Endodermal cell (in vitro differentiated cells): ENCODE data around the gene SCAMP3. TPM values are rescaled to one million over a fixed set of nuclear protein-coding genes. Genes with fewer than 3 reads are reported as not detected.

Experiments
- DNase-seq: peaks from one replicate; pipeline ENCODE4 v3.0.0-alpha.2; 2017
- H3K27ac ChIP-seq: 2 replicates; pipeline ENCODE4 v1.5.1; 2013; ENCODE audit warnings: mild to moderate bottlenecking, low read depth, low read length, moderate library complexity
- H3K27me3 ChIP-seq: 2 replicates; pipeline ENCODE4 v1.6.1; 2013; ENCODE audit warnings: mild to moderate bottlenecking, low read length, moderate library complexity; ENCODE audit not compliant: insufficient read depth, control insufficient read depth, poor library complexity, severe bottlenecking
- H3K36me3 ChIP-seq: 2 replicates; pipeline ENCODE4 v1.7.0; 2013; ENCODE audit warnings: mild to moderate bottlenecking, low read length, moderate library complexity; ENCODE audit not compliant: control insufficient read depth, insufficient read depth
- H3K4me1 ChIP-seq: one replicate; pipeline ENCODE4 v1.7.0; 2013; ENCODE audit warnings: low read length; ENCODE audit not compliant: control insufficient read depth, insufficient read depth
- H3K4me3 ChIP-seq: 2 replicates; pipeline ENCODE4 v1.5.1; 2013; ENCODE audit warnings: mild to moderate bottlenecking, low read length, moderate library complexity
- H3K9ac ChIP-seq: 2 replicates; pipeline ENCODE4 v1.6.1; 2013; ENCODE audit warnings: mild to moderate bottlenecking, low read length, moderate library complexity; ENCODE audit not compliant: poor library complexity, severe bottlenecking; ENCODE audit errors: extremely low read depth
- H3K9me3 ChIP-seq: 2 replicates; pipeline ENCODE4 v1.6.1; 2013; ENCODE audit warnings: mild to moderate bottlenecking, low read length, moderate library complexity; ENCODE audit not compliant: control insufficient read depth
- H3K27ac Mint-ChIP-seq: 2 replicates; pipeline ENCODE4 v1.8.0; 2020; ENCODE audit warnings: mixed read lengths
- H3K27me3 Mint-ChIP-seq: 2 replicates; pipeline ENCODE4 v1.8.0; 2021; ENCODE audit warnings: mild to moderate bottlenecking, mixed read lengths; ENCODE audit not compliant: insufficient read depth
- H3K36me3 Mint-ChIP-seq: 2 replicates; pipeline ENCODE4 v1.8.0; 2020; ENCODE audit warnings: low read depth, mixed read lengths
- H3K4me1 Mint-ChIP-seq: 2 replicates; pipeline ENCODE4 v1.8.0; 2020; ENCODE audit warnings: mixed read lengths
- H3K4me3 Mint-ChIP-seq: 2 replicates; pipeline ENCODE4 v1.8.0; 2020; ENCODE audit warnings: mild to moderate bottlenecking, moderate library complexity, mixed read lengths
- H3K9me3 Mint-ChIP-seq: 2 replicates; pipeline ENCODE4 v1.8.0; 2020; ENCODE audit warnings: mild to moderate bottlenecking, mixed read lengths
- CTCF ChIP-seq: fragments of 200-600 bp; sonication (generic); conservative IDR thresholded peaks from 2 replicates; pipeline ENCODE4 v1.5.0; 2021; ENCODE audit warnings: antibody characterized with exemption, mild to moderate bottlenecking
- WGBS, 2 experiments: methylation state at CpG; one replicate each; pipeline versions ENCODE4 v1.1.5 to v1.1.7; 2013; ENCODE audit warnings: missing lambda C conversion rate in 2 of 2, mixed read lengths in 1 of 2; ENCODE audit not compliant: insufficient coverage in 1 of 2, insufficient read length in 1 of 2; 5-methylcytosine and 5-hydroxymethylcytosine counted together
- total RNA-seq, 2 donors: library from RNA; stranded (reverse); fragmentation: NEBNext Ultra II Directional in 1 of 2; extraction: Animal tissue kit (Norgen Biotek cat#: 25700) in 1 of 2; gene quantifications; 2 replicates in 1 of 2; 3 replicates in 1 of 2; pipeline ENCODE4 v1.2.1, GENCODE V29; 2021

Gene SCAMP3
- total RNA-seq, 2 donors from 2014 or later, result 56.1 TPM

- H3K4me3 ChIP-seq, result no peak overlapping the region
- peaks cover 15% of the 10 kb centered on the region for H3K4me1 Mint-ChIP-seq
- TF ChIP-seq CTCF, result peak; percentile 6
- no peak for DNase-seq
- H3K27ac Mint-ChIP-seq, result no peak overlapping the region
- H3K27me3 ChIP-seq, result no peaks in the 10 kb centered on the region
- no peaks in the 10 kb centered on the region for H3K9me3 Mint-ChIP-seq
- peaks cover 4% of the 10 kb centered on the region for H3K27me3 Mint-ChIP-seq
- H3K4me1 ChIP-seq, result peaks cover 6% of the 10 kb centered on the region
- no peaks in the 10 kb centered on the region for H3K9me3 ChIP-seq
- peaks cover 5% of the 10 kb centered on the region for H3K36me3 Mint-ChIP-seq
- 56 to 63% methylated on average over 4 to 10 of the region's 10 CpGs for WGBS, 2 experiments
- no peak overlapping the region for H3K9ac ChIP-seq
- H3K4me3 Mint-ChIP-seq, result peak overlapping the region; percentile 63
- no peak overlapping the region for H3K27ac ChIP-seq
- H3K36me3 ChIP-seq, result no peaks in the 10 kb centered on the region
These were observed 16.6 kb upstream of the SCAMP3 start for GRCh38 chr1:155278689-155279160.

GRCh38 chr1:155277902-155278688 is 15.9 kb upstream of the SCAMP3 start:
- Histone ChIP-seq H3K27me3 (no peaks in the 10 kb centered on the region), H3K4me1 (peaks cover 6% of the 10 kb centered on the region), H3K4me3 (peak overlapping the region; percentile 85), H3K36me3 (no peaks in the 10 kb centered on the region), H3K9ac (no peak overlapping the region), H3K27ac (no peak overlapping the region), H3K9me3 (no peaks in the 10 kb centered on the region)
- DNase-seq, result peak; percentile 100
- TF ChIP-seq CTCF, result peak; percentile 72
- Mint-ChIP-seq H3K27me3 (peaks cover 4% of the 10 kb centered on the region), H3K4me1 (peaks cover 17% of the 10 kb centered on the region), H3K9me3 (no peaks in the 10 kb centered on the region), H3K36me3 (peaks cover 5% of the 10 kb centered on the region), H3K4me3 (peak overlapping the region; percentile 63), H3K27ac (no peak overlapping the region)
- WGBS, 2 experiments, result 1% methylated on average over 12 to 29 of the region's 29 CpGs

- no peaks in the 10 kb centered on the region for H3K9me3 ChIP-seq
- H3K36me3 ChIP-seq, result no peaks in the 10 kb centered on the region
- H3K36me3 Mint-ChIP-seq, result peaks cover 11% of the 10 kb centered on the region
- H3K4me3 ChIP-seq, result peak within 1 kb of the TSS; percentile 85
- peaks cover 4% of the 10 kb centered on the region for H3K27me3 Mint-ChIP-seq
- peak within 1 kb of the TSS; percentile 63 for H3K4me3 Mint-ChIP-seq
- TF ChIP-seq CTCF, result peak; percentile 80
- H3K4me1 ChIP-seq, result peaks cover 6% of the 10 kb centered on the region
- H3K27ac Mint-ChIP-seq, result no peak within 1 kb of the TSS
- H3K27ac ChIP-seq, result no peak within 1 kb of the TSS
- 1 to 5% methylated on average over 15 to 68 of the region's 68 CpGs for WGBS, 2 experiments
- peaks cover 23% of the 10 kb centered on the region for H3K4me1 Mint-ChIP-seq
- H3K9ac ChIP-seq, result peak within 1 kb of the TSS; percentile 6
- peak; percentile 100 for DNase-seq
- no peaks in the 10 kb centered on the region for H3K27me3 ChIP-seq
- no peaks in the 10 kb centered on the region for H3K9me3 Mint-ChIP-seq
These were observed 15.1 kb upstream of the SCAMP3 start, which contains the start of gene HCN3 for GRCh38 chr1:155277070-155277901. HCN3 (plus strand) TSS chr1:155277463; CDS start chr1:155277591, 128 bp downstream.
